GM18868 (cell line): Measurements from ENCODE around the gene PLP2.
A peak's percentile ranks its signal among the peaks of the same experiment; 100 is the strongest.

Experiments
- ATAC-seq: cut with Tn5 transposase; IDR thresholded peaks from one replicate; pipeline ENCODE4 v1.9.1; 2021; ENCODE audit warnings: mild to moderate bottlenecking, moderate library complexity; ENCODE audit not compliant: unreplicated experiment

The PLP2 gene

DNA sequence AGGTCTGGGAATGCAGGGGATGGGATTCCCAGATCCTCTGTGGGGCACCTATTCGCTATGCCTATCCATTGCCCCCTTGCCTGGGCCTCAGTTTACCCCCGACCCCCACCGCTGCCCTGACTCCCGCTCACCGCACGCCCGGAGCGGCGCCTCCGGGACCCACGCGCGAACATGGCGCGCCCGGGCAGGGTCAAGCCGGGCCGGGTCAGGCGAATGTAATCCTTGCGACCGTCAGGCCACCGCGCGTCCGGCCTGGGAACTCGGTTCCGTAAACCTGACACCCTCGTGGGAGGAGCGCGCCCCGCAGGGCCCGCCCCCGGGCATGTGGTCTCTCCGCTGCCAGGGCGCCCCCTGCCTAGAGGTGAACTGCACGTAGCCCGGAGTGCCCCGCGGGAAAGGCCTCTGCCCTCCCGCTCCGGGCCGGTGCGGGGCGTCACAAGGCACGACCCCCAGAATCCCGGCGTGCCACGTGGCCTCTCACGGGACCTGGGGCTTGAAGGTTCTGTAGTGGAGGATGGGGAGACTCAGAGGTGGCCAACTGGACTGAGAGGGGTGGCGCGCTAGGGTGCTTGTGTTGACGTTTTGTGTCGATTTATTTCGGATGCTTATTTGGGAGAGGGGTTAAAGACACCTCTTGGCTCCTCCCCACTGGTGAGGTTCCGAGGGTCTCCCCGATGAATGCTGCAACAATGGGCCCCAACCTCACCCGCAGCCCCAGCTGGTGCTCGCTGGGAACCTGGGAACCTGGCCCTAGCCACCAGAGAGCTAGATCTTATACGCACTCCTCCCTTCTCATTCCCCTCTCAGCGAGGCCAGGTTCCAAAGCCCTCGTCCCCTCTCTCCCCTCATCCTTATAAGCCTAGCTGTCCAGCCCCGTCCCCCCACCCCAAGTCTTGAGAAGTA, 14.7 kb downstream of the PLP2 start, which contains the start of gene PRICKLE3:
Gene PRICKLE3 (minus strand): TSS at position 249 of the 903 bp plus-strand sequence. CDS start 76 bp downstream, at position 173.
- ATAC-seq = no peak

DNA sequence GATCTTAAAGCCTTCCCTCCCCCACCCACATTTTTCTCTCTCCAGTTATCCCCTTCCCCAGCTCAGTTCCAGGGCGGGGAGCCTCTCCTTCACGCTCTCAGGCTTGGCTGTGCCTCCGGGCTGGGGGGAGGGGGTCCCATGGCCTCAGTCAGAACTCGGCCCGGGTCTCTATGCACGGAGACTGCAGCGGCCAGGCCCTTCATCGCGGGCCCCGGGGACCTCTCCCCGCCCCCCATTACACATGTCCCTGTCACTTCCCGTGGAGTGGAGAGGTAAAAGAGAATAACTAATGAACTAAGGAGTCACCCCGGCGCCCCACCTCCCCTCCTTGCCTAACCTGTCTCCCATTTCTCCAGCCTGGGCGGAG, 15.3 kb downstream of the PLP2 start:
- no peak for ATAC-seq

DNA sequence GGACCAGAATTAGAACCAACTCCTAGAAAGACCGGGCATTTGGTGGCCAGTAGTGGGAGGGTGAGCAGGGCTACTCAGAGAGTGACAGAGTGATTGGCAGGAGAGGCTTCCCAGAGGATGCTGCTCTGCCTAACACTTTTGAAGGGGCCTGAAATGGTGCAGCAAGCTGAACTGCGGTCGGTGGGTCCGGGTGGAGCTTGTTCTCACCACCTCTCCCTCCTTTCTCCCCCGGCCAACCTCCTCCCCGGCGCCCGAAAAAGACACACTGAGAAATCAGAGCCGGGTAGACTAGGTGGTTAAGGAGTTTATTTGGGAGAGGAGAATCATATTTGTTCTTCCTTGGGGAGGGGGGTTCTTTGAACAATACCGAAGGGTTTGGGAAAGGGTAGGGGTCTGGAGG, 15.8 kb downstream of the PLP2 start:
- ATAC-seq = no peak

DNA sequence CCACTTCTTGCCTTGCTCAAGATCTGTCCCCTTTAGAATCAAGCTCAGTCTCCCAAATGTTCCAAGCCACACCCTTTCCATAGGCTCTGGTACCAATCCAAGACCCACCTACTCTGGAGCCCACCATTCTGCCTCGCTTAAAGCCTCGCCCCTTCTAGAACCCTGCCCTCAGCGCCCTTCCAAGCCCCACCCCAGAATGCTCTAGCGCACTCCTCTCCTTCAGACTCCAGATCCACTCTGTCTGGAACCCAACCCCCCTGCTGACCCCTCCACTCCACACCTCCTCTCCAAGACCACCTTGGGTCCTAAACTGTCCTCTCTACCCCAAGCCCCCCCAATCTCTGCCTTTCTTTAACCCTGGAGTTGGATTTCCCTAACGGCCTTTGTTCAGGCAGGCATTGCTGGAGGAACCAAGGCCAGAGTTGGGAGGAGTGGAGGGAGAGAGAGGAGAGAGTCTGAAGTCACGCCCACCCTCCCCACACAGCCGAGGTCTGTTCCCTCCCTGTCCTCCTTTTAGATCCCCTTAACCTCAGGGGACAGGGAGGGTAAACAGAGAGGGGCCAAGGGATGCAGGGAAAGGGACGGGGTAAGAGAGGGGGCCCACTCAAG, 16.9 kb downstream of the PLP2 start:
- ATAC-seq = no peak

DNA sequence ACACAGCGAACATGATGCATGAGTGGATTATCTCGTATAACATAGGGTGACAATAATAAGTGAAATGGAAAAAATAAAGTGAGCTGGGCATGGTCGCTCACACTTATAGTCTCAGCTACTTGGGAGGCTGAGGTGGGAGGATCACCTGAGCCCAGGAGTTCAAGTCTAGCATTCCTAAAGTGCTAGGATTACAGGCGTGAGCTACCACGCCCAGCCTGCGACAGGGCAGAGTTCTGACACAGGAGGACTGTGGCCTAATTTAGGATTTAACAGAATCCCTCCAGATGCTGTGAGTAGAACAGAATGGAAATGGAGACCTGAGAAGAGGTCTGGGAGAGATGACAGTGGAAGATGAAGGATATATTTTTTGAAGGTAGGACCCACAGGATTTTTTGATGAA, 17.9 kb downstream of the PLP2 start:
- ATAC-seq = no peak

DNA sequence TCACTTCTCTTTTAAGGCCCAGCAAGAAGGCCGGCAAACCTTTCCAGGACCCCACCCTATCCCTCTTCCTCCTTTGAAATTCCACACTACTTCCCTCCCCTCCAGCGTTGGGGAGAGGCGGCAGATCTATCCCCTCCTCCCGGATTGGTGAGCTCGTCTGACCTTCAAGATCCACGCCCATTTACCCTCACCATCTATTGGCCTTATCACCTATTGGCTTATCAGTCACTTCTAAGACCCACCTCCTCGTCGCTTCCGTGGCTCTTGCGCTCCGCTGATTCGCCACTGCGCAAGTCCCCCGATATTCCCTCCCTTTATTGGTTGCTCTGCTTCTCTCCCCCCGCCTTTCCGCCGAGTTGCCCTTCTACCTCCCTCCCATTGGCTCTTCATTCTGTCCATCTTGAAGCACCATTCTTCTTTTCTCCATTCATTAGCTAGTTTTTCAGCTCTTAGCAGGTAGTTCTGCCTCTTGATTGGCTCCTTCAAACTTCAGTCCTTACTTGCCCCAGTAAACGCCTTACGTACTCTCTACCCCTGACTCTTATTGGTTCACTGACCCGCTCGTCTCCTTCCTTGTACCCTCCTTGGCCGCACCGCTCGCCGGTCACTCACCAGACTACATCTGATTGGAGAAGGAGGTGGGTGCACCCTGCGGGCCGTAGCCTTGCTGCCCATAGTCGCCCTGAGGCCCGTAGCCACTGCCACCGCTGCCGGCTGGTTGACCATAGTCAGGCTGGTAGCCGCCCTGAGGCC, 19.3 kb downstream of the PLP2 start:
- peak; percentile 88 for ATAC-seq

DNA sequence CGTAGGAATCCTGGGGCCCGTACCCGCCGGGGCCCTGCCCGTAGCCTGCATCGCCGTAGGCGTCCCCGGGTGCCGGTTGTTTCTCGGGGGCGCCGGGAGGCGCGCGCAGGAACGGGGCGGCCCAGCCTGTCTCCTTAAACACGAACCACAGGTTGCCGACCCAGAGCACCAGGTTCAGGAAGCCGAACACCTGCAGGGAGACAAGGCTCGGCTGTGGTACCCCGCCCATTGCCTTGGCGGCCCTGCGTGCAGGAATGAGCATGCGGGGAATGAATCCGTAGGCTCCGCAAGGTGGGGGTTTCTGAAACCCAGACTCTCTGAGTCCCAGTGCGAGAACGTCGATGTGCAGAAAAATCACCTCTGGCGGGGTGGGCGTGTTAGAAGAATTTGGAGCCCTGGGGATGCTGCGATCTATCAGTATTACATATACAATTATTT, 19.9 kb downstream of the PLP2 start:
- ATAC-seq = peak; percentile 8

DNA sequence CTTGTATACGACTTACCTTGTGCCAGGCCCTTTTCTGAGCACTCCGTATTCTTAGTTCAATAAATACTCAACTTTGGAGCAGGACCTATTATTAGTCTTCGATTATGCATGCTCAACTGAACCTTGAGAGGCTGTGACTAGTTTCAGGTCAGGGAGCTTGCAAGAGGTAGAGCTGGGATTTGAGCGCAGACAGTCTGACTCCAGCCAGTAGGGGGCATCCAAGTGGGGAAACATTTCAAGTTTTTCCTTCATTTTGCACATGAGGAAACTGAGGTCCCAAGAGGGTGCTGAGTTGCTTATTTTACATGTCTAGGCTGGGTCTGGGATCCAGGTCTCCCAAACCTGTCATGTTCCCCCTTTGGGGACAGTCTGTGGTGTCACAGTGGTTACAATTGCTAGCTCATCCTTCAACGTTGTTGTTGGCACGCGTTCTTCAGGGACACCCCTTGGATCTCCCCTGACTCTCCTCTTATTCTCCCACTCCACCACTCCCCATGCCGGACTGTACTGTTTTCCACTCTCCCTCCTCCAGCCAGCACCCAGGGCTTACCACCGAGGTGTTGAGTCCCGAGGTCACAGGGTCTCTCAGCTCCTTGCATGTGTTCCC, 21.1 kb downstream of the PLP2 start:
- ATAC-seq = no peak

DNA sequence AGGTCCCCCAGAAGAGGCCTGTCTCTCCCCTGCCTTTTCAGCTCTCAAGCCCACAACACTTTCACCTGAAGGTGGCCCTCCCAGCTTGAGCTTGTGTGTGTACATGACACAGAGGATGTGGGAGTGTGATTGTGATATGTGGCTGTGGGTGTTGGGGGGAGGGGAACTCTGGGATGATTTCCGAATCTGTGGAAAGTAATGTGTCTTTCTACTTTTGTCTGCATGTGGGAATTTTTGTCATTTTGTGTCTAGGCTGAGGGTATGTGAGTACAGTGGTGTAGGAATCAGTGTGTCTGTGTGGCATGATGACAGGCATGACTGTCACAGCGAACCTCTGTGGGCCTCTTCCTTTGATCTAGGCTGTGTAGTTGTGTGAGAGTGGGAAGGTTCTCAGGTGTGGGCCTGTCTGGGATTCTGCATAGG, 21.9 kb downstream of the PLP2 start:
- no peak for ATAC-seq

DNA sequence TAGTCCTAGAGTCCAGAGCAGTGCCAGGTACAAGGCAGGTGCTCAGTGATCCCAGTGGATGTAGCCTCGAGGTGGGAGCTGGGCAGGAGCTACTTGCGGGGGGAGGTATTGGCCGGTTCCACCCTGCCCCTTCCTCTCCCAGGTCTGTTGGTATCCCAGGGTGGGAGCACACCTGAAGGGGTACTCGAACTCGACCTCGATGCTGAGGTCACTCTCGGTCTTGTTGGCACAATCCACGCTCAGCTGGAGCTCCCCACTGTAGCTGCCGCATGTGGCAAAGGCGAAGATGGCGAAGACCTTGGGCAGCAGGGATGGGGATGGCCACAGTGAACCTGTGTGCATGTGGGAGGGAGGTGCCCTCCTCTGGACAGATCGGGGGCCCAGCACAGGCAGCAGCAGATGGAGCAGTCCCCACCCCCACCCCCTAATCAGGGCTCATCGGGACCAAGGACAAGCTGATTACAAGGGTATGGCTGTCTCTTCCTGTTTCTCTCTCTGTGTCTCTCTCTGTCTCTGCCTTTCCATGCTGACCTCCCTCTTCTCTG, 25.9 kb downstream of the PLP2 start:
- ATAC-seq = no peak

DNA sequence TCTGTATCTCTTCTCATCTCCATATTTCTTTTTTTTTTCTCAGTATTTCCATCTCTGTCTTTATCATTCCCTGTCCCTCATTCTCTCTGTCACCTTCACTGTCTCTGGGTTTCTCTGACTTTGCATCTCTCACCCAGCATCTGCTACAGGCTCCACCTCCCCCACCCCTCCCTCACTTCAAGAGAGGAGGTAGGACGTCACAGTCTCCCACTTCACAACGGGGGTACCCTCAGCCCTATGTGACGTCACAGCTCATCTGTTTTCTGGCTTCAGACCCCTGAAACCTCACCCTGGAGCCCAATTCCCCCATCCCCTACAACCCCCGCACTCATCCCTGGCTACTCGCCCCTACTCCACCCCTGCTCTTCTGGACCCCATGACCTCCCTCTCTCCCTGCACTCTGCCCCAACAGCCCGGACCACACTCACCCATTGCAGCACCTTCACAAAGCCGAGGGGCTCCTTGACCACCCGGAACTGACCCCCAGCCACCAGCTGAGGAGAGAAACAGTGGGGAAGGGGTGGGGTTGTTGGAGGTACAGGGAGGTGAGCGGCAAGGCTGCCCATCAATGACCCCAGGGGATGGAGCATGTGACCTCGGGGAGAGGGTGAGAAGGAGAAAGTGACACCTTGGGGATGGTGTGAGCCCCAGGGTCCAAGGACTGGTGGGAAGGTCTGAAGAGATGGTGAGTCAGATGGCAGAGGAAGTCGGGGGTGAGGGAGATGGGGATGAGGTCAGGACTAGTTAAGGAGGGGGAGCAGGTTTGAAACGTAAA, 27.0 kb downstream of the PLP2 start:
- ATAC-seq = no peak

DNA sequence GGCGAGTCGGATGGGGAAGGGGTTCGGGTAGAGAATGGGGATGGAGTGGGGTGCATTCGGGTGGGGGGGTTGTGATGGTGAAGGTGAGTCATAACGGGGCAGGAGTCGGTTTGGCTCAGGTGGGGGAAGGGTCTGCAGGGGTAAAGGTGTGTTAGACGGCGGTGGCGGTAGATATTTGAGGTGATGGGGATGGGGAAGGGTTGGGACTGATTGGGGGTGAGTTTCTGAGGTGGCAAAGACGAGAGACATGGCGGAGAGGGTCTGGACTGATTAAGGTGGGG, 27.6 kb downstream of the PLP2 start:
- ATAC-seq = no peak

DNA sequence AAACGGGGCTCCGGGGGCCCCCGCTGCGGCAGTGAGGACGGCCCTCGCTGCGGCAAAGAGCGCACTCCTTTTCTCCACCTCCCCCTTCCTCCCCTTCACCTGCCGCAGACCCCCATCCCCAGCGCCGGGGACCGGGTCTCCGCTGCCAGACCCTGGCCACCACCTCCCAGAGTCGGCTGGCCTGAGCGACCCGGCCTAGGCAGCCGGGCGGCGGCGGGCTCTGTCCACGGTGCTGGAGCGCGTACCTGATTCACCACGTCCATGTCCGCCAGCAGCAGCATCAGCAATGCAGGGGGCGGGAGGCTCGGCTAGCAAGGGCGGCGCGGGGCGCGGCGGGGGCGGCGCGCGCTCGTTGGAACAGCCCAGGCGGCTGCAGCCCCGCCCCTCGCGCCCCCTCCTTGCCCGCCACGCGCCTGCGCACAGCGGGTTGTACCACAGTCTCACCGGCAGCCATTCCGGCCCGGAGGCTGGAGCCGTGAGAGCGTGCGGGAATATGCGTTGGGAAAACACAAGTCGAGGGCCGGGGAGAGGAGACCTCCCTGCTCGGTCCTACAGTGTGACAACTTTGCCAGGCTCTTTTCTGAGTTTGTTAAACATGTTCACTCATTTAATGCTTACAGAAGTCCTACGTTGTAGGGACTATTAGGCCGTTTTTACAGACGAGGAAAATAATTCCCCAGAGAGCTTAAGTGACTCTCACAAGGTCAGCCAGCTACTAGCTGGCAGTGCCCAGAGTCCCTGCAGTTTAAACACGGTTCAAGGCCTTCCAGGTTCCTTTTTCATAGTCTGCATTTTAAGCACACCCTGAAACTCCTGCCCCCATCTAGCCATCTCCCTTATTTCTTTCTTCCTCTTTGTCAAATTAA, 28.4 kb downstream of the PLP2 start, which contains the start of gene SYP:
Gene SYP (minus strand): TSS at position 288 of the 866 bp plus-strand sequence. CDS start 7 bp downstream, at position 281.
- ATAC-seq = peak; percentile 92

DNA sequence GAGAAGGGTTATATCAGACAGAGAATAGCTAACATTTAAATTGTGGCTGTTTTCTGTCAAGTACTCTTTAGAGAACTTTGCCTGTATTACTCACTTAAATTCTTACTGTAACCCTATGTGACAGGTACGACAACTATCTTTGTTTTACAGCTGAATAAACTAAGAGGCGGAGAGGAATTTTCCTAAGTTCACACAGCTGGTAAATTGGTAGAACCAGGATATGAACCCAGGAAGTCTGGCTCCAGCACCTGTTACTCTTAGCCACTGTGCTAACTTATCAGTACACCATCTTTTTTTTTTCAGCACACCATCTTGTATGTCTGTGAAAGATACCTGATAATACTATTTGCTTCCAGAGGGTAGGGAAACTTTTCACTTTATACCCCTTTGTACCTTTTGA, 30.3 kb downstream of the PLP2 start:
- ATAC-seq = no peak

DNA sequence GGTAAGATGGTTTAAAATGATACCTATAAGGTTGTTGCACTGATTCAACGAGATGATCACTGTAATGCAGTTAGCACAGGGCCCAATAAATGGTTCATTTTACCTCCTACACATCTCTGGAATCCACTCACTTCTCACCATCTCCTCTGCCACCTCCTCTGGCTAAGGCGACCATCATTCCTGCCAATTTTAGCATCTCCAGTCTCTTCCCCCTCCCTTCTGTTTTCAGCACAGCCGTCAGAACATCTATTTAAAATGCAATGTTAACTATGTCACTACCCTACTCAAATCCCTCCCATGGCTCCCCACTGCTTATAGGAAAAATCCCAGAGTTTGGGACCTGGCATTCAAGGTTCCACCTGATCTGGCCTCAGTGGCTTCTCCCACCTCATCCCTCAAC, 31.8 kb downstream of the PLP2 start:
- no peak for ATAC-seq

DNA sequence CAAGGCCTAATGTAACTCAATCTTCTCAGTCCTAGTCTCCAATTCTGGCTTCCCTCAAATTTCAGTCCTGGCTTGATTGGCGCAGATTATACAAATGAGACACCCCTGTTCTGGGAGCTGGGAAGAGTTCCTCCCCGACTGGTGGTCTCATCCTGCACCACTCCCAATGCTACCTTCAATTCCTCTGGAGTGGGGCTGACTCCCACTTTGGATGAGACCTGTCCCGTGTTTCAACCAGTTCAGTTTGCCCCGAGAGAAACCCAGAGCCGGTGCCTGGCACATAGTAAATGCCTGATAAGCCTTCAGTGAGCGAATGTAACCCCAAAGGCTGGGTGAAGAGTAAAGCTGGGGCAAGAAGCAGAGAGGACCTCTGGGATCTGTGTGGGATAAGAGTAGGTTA, 32.3 kb downstream of the PLP2 start:
- ATAC-seq = no peak

DNA sequence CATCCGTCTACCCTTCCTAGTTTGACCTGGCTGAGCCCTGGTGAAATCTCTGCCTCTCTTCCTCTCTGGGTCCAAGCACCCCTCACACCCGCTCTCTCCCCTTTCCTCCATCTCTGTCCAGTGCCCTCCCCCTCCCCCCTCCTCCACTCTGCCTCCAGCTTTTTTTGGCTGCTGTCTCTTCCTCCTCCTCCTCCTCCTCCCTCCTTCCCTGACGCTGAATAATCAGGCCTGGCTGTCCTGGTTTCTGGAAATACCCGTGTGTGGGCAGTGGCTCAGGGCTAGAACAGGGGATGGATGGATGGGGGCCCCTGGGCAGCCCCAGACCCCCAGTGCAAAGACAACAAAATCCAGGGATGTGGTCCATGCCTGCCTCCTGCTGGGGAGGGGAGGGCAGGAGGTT, 33.0 kb downstream of the PLP2 start:
- no peak for ATAC-seq

DNA sequence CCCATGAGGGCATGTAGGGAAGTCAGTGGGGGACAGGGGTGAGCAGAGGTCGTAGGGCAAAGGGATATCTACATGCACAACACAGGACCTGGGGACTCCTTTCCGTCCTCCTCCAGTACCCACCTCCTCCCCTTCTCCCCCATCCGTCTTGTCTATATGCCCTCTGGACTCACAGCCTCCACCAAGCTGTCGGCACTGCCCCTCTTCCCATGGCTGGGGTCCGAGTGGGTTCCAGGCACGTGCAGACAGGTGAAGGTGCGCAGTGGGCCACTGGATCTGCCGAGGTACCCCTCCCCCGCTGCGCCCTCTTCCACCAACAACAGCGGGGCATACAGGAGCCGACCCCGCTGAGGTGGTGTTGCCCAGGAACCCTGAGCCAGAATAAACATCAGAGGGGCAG, 33.7 kb downstream of the PLP2 start:
- no peak for ATAC-seq

DNA sequence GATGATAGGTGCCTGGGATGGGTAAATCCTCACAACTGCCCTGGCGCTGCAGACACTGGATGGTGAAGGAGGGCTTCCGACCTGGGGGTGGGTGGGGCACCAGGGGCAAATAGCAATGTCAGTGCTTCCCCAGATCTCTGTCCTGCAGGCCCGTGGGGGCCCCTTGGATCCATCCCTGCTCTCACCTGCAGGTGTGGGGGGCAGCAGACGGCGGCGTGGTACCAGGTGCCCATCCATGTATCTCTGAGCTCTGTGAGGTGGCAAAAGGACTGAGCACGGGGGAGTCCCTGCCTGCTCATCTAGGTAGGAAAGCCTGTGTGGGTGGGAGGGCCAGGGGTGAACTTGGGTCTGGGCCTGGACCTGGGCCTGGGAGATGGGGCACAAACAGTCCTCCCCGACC, 34.8 kb downstream of the PLP2 start:
- no peak for ATAC-seq
